GM21619 (cell line): ENCODE measurements around the gene CAPN6.

Experiments used
- ATAC-seq: cut with Tn5 transposase; IDR thresholded peaks from one replicate; pipeline ENCODE4 v1.9.1; 2021; ENCODE audit not compliant: unreplicated experiment

Gene CAPN6

DNA sequence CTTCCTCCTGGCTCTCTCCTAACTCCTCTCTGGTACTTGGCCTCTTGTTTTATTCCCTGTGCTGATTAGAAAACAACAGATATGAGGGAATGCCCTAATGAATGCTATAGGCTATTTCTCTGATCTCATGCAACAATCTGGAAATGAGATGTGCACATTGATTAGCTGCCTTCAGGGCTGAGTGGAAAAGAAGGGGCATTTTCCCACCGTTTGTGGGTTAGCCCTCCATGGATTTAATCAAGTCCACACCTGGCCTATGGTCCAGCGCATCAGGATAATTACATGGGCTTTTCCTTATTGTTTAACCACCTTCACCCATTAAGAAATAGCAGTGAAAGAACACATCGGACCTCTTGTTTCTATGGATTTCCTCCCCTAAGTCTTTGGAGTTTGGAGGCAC lies 70.0 kb downstream of the CAPN6 start:
- ATAC-seq: no peak

DNA sequence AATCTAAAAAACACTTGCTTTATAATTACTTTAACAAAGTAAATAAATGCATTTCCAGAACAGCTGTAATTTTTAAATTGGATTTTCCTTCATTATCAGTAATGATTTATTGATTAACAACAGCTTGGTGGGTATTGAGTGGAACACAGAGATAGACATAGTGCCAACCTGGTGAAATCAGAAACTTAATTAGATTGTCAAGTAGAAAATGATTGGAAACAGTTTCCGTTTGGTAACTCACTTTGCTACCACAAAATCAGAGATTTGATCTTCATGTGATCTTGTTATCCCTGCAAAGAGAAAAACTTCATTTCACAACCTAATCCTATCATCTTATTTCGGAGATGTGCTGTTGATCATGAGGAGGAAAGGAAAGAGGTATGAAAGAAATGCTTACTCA lies 70.8 kb downstream of the CAPN6 start:
- no peak for ATAC-seq
